SK-N-SH (cell line): Measurements from ENCODE around the gene MDH2.
A peak's percentile ranks its signal among the peaks of the same experiment; 100 is the strongest.

ENCODE experiments used
- EP300 ChIP-seq, 2 experiments: IDR thresholded peaks; 2 replicates each; pipeline versions ENCODE4 v1.4.0 to v1.6.1; 2012; ENCODE audit warnings: borderline replicate concordance in 1 of 2, low read depth in 1 of 2, low read length in 1 of 2
- JUND ChIP-seq: IDR thresholded peaks from 2 replicates; pipeline ENCODE4 v1.4.0; 2012
- MXI1 ChIP-seq: IDR thresholded peaks from 2 replicates; pipeline ENCODE4 v1.6.1; 2012; ENCODE audit warnings: mild to moderate bottlenecking, low read depth, low read length, improper control_type of control experiment
- NFIC ChIP-seq: IDR thresholded peaks from 2 replicates; pipeline ENCODE4 v1.4.0; 2012; ENCODE audit warnings: borderline replicate concordance
- RXRA ChIP-seq: IDR thresholded peaks from 2 replicates; pipeline ENCODE4 v1.4.0; 2012; ENCODE audit warnings: low read depth, mild to moderate bottlenecking, borderline replicate concordance
- TAF1 ChIP-seq: IDR thresholded peaks from 2 replicates; pipeline ENCODE4 v1.6.1; 2012; ENCODE audit warnings: low read depth, mild to moderate bottlenecking, low read length, moderate library complexity, borderline replicate concordance
- TCF12 ChIP-seq: IDR thresholded peaks from 2 replicates; pipeline ENCODE4 v1.4.0; 2012
- YY1 ChIP-seq: IDR thresholded peaks from 2 replicates; pipeline ENCODE4 v1.4.0; 2012; ENCODE audit warnings: low read depth, mild to moderate bottlenecking
- TF ChIP-seq, protein P1 (sequence below): fragments of 200-600 bp; sonication (generic); IDR thresholded peaks from 2 replicates; pipeline ENCODE4 v1.6.1; 2017; ENCODE audit warnings: antibody characterized with exemption, mild to moderate bottlenecking, moderate library complexity
- TF ChIP-seq, protein P2 (sequence below): IDR thresholded peaks from 2 replicates; pipeline ENCODE4 v1.4.0; 2012; ENCODE audit warnings: low read depth, borderline replicate concordance
- TF ChIP-seq, protein P3 (sequence below): fragments of 150-350 bp; IDR thresholded peaks from 2 replicates; pipeline ENCODE4 v1.6.1; 2016; ENCODE audit warnings: mild to moderate bottlenecking, low read depth, low read length

DNA sequence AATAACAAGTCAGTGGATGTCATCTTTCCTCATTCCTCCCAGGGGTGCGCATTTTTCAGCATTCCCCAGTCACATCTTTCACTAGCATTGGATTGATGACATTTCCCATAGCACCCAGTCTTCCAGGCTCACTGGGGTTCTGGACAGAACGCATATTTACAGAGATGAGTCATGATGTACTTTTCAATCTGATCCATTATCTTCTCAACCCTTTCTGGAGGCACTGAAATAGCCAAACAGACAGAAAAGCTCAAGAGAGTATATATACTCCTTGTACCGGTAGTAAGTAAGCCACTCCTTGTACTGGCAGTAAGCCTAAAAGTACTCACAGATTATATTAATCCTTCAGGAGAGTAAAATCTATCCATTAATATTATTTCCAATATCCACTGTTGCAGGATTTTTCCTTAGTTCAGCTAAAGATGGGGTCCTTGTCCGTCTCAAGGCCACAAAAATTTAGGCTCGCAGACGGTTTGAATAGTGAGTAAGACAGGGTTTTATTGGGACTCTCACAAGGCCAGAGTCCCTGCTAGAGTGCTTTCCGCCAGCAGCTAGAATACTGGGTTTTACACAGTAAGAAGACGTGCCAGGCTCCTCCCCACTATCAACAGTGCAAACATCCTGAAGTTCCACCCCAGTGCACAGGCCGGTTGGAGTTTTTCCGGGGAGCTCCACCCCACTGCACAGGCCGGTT lies 60.8 kb downstream of the MDH2 start:
- TF ChIP-seq, protein P1, sequence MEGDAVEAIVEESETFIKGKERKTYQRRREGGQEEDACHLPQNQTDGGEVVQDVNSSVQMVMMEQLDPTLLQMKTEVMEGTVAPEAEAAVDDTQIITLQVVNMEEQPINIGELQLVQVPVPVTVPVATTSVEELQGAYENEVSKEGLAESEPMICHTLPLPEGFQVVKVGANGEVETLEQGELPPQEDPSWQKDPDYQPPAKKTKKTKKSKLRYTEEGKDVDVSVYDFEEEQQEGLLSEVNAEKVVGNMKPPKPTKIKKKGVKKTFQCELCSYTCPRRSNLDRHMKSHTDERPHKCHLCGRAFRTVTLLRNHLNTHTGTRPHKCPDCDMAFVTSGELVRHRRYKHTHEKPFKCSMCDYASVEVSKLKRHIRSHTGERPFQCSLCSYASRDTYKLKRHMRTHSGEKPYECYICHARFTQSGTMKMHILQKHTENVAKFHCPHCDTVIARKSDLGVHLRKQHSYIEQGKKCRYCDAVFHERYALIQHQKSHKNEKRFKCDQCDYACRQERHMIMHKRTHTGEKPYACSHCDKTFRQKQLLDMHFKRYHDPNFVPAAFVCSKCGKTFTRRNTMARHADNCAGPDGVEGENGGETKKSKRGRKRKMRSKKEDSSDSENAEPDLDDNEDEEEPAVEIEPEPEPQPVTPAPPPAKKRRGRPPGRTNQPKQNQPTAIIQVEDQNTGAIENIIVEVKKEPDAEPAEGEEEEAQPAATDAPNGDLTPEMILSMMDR, result no peak
- TF ChIP-seq EP300 (IDR thresholded peaks at IDR 0.05; ENCODE audit: borderline replicate concordance in 1 of 2, low read depth in 1 of 2, low read length in 1 of 2), result no peak
- TF ChIP-seq, protein P2, sequence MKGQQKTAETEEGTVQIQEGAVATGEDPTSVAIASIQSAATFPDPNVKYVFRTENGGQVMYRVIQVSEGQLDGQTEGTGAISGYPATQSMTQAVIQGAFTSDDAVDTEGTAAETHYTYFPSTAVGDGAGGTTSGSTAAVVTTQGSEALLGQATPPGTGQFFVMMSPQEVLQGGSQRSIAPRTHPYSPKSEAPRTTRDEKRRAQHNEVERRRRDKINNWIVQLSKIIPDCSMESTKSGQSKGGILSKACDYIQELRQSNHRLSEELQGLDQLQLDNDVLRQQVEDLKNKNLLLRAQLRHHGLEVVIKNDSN, result no peak
- TF ChIP-seq NFIC, result no peak
- peak; percentile 43; the same call in 1 of the 2 replicates for TF ChIP-seq JUND
- TF ChIP-seq TCF12, result peak; percentile 60; the same call in 1 of the 2 replicates
- TF ChIP-seq, protein P3, sequence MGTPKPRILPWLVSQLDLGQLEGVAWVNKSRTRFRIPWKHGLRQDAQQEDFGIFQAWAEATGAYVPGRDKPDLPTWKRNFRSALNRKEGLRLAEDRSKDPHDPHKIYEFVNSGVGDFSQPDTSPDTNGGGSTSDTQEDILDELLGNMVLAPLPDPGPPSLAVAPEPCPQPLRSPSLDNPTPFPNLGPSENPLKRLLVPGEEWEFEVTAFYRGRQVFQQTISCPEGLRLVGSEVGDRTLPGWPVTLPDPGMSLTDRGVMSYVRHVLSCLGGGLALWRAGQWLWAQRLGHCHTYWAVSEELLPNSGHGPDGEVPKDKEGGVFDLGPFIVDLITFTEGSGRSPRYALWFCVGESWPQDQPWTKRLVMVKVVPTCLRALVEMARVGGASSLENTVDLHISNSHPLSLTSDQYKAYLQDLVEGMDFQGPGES, result no peak
- no peak for TF ChIP-seq YY1
- TF ChIP-seq RXRA, result no peak
- no peak for TF ChIP-seq MXI1
- no peak for TF ChIP-seq TAF1
